HEK293 (cell line): Measurements from ENCODE around the gene TNNI3K.

Experiments
- CTCF ChIA-PET: fragments of 350-600 bp; formaldehyde crosslinking; extraction: SDS; loops from one replicate; lab custom pipeline; 2021; ENCODE audit warnings: antibody characterized with exemption; lab: Yijun Ruan, JAX
- POLR2A ChIA-PET: fragments of 300-600 bp; formaldehyde crosslinking; extraction: SDS; loops from one replicate; lab custom pipeline; 2020; ENCODE audit warnings: antibody characterized with exemption, inconsistent platforms; lab: Yijun Ruan, JAX
- H3K27ac ChIP-seq: fragments of 200-500 bp; sonication (Bioruptor generic); 2 replicates; pipeline ENCODE4 v1.5.1; 2014; ENCODE audit warnings: low read depth, low read length, control low read depth, inconsistent platforms; ENCODE audit errors: extremely low read depth
- H3K36me3 ChIP-seq, 2 experiments: fragments of 200-500 bp in 1 of 2; sonication (Bioruptor generic) in 1 of 2; 1 replicate in 1 of 2; 2 replicates in 1 of 2; pipeline ENCODE4 v1.5.1; 2014 to 2017; ENCODE audit warnings: inconsistent platforms in 2 of 2, low read length in 2 of 2; ENCODE audit not compliant: control insufficient read depth in 2 of 2, insufficient read depth in 1 of 2
- H3K4me1 ChIP-seq: fragments of 200-500 bp; sonication (Bioruptor generic); 2 replicates; pipeline ENCODE4 v1.5.1; 2014; ENCODE audit warnings: mild to moderate bottlenecking, low read length, inconsistent platforms; ENCODE audit not compliant: control insufficient read depth, insufficient read depth
- H3K4me3 ChIP-seq: 2 replicates; pipeline ENCODE4 v1.5.1; 2011; ENCODE audit warnings: low read depth, mild to moderate bottlenecking, control low read depth, low read length, moderate library complexity
- H3K9me3 ChIP-seq: fragments of 200-500 bp; sonication (Bioruptor generic); 2 replicates; pipeline ENCODE4 v1.5.1; 2014; ENCODE audit warnings: low read depth, low read length, inconsistent platforms; ENCODE audit not compliant: control insufficient read depth, insufficient read depth
- HOXA7 ChIP-seq: sonication (generic); formaldehyde crosslinking; IDR thresholded peaks from 2 replicates; pipeline ENCODE4 v1.8.1; 2022; ENCODE audit warnings: missing genetic modification reagents, borderline replicate concordance
- SCRT1 ChIP-seq: fragments of 450-650 bp; formaldehyde crosslinking; IDR thresholded peaks from 2 replicates; pipeline ENCODE4 v1.5.1; 2016; ENCODE audit warnings: missing biosample characterization, missing genetic modification characterization, borderline replicate concordance
- TRIM28 ChIP-seq: IDR thresholded peaks from 2 replicates; pipeline ENCODE4 v1.6.1; 2011; ENCODE audit warnings: low read length, control low read depth, borderline replicate concordance
- ZBTB48 ChIP-seq: fragments of 450-650 bp; formaldehyde crosslinking; IDR thresholded peaks from 2 replicates; pipeline ENCODE4 v1.5.1; 2016; ENCODE audit warnings: missing biosample characterization, missing genetic modification characterization
- ZBTB8A ChIP-seq: fragments of 450-650 bp; formaldehyde crosslinking; IDR thresholded peaks from 2 replicates; pipeline ENCODE4 v1.5.1; 2016; ENCODE audit warnings: missing biosample characterization, missing genetic modification characterization
- ZFHX2 ChIP-seq: fragments of 450-650 bp; formaldehyde crosslinking; conservative IDR thresholded peaks from 2 replicates; pipeline ENCODE4 v1.5.1; 2016; ENCODE audit warnings: missing biosample characterization, missing genetic modification characterization
- ZNF433 ChIP-seq: fragments of 450-650 bp; formaldehyde crosslinking; IDR thresholded peaks from 2 replicates; pipeline ENCODE4 v1.5.1; 2016; ENCODE audit warnings: missing biosample characterization, missing genetic modification characterization, low read depth
- ZNF510 ChIP-seq: fragments of 450-650 bp; formaldehyde crosslinking; IDR thresholded peaks from 2 replicates; pipeline ENCODE4 v1.5.1; 2018; ENCODE audit warnings: mild to moderate bottlenecking, missing genetic modification characterization, missing biosample characterization; ENCODE audit not compliant: insufficient replicate concordance
- ZNF571 ChIP-seq: fragments of 450-650 bp; formaldehyde crosslinking; IDR thresholded peaks from 2 replicates; pipeline ENCODE4 v1.5.0; 2017; ENCODE audit warnings: missing biosample characterization, missing genetic modification characterization
- ZNF785 ChIP-seq: fragments of 450-650 bp; formaldehyde crosslinking; IDR thresholded peaks from 2 replicates; pipeline ENCODE4 v1.5.1; 2016; ENCODE audit warnings: missing biosample characterization, missing genetic modification characterization
- ZNF843 ChIP-seq: fragments of 450-650 bp; formaldehyde crosslinking; IDR thresholded peaks from 2 replicates; pipeline ENCODE4 v1.5.1; 2016; ENCODE audit warnings: missing biosample characterization, missing genetic modification characterization
- TF ChIP-seq, protein P1 (sequence below): fragments of 450-650 bp; formaldehyde crosslinking; IDR thresholded peaks from 2 replicates; pipeline ENCODE4 v1.5.1; 2016; ENCODE audit warnings: missing biosample characterization, missing genetic modification characterization, borderline replicate concordance
- TF ChIP-seq, protein P2 (sequence below): fragments of 450-650 bp; formaldehyde crosslinking; IDR thresholded peaks from 2 replicates; pipeline ENCODE4 v1.5.1; 2017; ENCODE audit warnings: missing biosample characterization, missing genetic modification characterization
- TF ChIP-seq, protein P3 (sequence below): fragments of 450-650 bp; formaldehyde crosslinking; IDR thresholded peaks from 2 replicates; pipeline ENCODE4 v1.5.1; 2016; ENCODE audit warnings: missing biosample characterization, missing genetic modification characterization, low read depth
- TF ChIP-seq, protein P4 (sequence below): fragments of 450-650 bp; formaldehyde crosslinking; IDR thresholded peaks from 2 replicates; pipeline ENCODE4 v1.5.1; 2016; ENCODE audit warnings: missing biosample characterization, missing genetic modification characterization, low read depth
- TF ChIP-seq, protein P5 (sequence below): fragments of 450-650 bp; formaldehyde crosslinking; IDR thresholded peaks from 2 replicates; pipeline ENCODE4 v1.5.1; 2016; ENCODE audit warnings: missing biosample characterization, missing genetic modification characterization
- TF ChIP-seq, protein P6 (sequence below): fragments of 450-650 bp; formaldehyde crosslinking; IDR thresholded peaks from 2 replicates; pipeline ENCODE4 v1.5.1; 2017; ENCODE audit warnings: missing biosample characterization, missing genetic modification characterization
- TF ChIP-seq, protein P7 (sequence below): fragments of 450-650 bp; formaldehyde crosslinking; IDR thresholded peaks from 2 replicates; pipeline ENCODE4 v1.5.1; 2016; ENCODE audit warnings: missing biosample characterization, missing genetic modification characterization

The TNNI3K gene

DNA sequence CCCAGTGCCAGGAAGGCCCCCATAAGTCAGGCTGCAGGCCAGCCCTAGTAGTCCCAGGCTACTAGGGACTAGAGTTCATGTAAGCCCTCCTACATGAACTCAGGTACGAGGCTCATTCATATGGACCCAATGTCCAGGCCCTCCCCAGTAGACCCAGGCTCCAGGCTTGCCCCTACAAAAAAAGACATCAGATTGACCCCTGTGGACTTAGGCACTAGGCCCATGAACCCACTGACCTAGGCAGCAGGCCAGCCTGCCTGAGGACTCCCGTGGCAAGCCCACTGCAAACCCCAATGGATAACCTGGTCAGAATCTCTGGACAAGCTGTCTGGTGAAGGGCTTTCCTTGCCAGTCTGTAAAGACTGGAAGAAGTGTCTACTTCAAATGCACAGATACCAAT is 51.2 kb downstream of the TNNI3K start (continued):
- TF ChIP-seq ZNF571 (tag by site-specific recombination), result no peak
- TF ChIP-seq SCRT1 (tag by site-specific recombination), result no peak
- no peak for TF ChIP-seq TRIM28
- no peak for TF ChIP-seq ZNF843 (tag by site-specific recombination)
- no peak for TF ChIP-seq ZNF510
- TF ChIP-seq ZNF785 (tag by site-specific recombination), result no peak
- TF ChIP-seq HOXA7 (CRISPR knock-in tag), result no peak
- TF ChIP-seq, protein P1, sequence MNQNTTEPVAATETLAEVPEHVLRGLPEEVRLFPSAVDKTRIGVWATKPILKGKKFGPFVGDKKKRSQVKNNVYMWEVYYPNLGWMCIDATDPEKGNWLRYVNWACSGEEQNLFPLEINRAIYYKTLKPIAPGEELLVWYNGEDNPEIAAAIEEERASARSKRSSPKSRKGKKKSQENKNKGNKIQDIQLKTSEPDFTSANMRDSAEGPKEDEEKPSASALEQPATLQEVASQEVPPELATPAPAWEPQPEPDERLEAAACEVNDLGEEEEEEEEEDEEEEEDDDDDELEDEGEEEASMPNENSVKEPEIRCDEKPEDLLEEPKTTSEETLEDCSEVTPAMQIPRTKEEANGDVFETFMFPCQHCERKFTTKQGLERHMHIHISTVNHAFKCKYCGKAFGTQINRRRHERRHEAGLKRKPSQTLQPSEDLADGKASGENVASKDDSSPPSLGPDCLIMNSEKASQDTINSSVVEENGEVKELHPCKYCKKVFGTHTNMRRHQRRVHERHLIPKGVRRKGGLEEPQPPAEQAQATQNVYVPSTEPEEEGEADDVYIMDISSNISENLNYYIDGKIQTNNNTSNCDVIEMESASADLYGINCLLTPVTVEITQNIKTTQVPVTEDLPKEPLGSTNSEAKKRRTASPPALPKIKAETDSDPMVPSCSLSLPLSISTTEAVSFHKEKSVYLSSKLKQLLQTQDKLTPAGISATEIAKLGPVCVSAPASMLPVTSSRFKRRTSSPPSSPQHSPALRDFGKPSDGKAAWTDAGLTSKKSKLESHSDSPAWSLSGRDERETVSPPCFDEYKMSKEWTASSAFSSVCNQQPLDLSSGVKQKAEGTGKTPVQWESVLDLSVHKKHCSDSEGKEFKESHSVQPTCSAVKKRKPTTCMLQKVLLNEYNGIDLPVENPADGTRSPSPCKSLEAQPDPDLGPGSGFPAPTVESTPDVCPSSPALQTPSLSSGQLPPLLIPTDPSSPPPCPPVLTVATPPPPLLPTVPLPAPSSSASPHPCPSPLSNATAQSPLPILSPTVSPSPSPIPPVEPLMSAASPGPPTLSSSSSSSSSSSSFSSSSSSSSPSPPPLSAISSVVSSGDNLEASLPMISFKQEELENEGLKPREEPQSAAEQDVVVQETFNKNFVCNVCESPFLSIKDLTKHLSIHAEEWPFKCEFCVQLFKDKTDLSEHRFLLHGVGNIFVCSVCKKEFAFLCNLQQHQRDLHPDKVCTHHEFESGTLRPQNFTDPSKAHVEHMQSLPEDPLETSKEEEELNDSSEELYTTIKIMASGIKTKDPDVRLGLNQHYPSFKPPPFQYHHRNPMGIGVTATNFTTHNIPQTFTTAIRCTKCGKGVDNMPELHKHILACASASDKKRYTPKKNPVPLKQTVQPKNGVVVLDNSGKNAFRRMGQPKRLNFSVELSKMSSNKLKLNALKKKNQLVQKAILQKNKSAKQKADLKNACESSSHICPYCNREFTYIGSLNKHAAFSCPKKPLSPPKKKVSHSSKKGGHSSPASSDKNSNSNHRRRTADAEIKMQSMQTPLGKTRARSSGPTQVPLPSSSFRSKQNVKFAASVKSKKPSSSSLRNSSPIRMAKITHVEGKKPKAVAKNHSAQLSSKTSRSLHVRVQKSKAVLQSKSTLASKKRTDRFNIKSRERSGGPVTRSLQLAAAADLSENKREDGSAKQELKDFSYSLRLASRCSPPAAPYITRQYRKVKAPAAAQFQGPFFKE (tag by site-specific recombination), result no peak
- TF ChIP-seq ZBTB8A (tag by site-specific recombination), result no peak

DNA sequence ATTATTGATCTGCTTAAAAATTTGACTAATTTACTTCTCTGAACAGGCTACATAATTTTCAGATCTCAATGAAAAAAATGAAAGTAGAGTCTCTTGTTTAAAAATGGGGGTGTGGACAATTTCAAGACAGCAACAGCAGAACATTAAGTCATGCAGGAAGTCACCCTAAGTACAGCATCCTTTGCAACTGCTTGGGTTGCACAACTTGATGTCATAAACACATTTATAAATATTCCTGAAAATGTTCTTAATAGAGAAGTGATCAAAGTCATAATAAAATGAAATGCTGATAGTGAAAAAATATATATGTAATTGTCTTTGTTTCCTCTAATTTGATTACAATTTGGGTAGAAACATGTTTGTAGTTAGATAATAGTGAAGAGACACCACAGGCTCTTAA is 79.3 kb downstream of the TNNI3K start:
- no peak overlapping the region for H3K27ac ChIP-seq
- no peaks in the 10 kb centered on the region for H3K4me1 ChIP-seq
- ChIA-PET CTCF (no interaction called here), POLR2A (no interaction called here)
- H3K4me3 ChIP-seq, result no peak overlapping the region
- H3K9me3 ChIP-seq, result no peaks in the 10 kb centered on the region
- H3K36me3 ChIP-seq, result no peaks in the 10 kb centered on the region
- TF ChIP-seq, protein P2, sequence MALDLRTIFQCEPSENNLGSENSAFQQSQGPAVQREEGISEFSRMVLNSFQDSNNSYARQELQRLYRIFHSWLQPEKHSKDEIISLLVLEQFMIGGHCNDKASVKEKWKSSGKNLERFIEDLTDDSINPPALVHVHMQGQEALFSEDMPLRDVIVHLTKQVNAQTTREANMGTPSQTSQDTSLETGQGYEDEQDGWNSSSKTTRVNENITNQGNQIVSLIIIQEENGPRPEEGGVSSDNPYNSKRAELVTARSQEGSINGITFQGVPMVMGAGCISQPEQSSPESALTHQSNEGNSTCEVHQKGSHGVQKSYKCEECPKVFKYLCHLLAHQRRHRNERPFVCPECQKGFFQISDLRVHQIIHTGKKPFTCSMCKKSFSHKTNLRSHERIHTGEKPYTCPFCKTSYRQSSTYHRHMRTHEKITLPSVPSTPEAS, result no peak
- TF ChIP-seq, protein P3, sequence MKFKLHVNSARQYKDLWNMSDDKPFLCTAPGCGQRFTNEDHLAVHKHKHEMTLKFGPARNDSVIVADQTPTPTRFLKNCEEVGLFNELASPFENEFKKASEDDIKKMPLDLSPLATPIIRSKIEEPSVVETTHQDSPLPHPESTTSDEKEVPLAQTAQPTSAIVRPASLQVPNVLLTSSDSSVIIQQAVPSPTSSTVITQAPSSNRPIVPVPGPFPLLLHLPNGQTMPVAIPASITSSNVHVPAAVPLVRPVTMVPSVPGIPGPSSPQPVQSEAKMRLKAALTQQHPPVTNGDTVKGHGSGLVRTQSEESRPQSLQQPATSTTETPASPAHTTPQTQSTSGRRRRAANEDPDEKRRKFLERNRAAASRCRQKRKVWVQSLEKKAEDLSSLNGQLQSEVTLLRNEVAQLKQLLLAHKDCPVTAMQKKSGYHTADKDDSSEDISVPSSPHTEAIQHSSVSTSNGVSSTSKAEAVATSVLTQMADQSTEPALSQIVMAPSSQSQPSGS (tag by site-specific recombination), result no peak
- TF ChIP-seq ZBTB48 (no peak), ZNF433 (tag by site-specific recombination) (no peak), ZFHX2 (tag by site-specific recombination) (no peak)
- TF ChIP-seq, protein P4, sequence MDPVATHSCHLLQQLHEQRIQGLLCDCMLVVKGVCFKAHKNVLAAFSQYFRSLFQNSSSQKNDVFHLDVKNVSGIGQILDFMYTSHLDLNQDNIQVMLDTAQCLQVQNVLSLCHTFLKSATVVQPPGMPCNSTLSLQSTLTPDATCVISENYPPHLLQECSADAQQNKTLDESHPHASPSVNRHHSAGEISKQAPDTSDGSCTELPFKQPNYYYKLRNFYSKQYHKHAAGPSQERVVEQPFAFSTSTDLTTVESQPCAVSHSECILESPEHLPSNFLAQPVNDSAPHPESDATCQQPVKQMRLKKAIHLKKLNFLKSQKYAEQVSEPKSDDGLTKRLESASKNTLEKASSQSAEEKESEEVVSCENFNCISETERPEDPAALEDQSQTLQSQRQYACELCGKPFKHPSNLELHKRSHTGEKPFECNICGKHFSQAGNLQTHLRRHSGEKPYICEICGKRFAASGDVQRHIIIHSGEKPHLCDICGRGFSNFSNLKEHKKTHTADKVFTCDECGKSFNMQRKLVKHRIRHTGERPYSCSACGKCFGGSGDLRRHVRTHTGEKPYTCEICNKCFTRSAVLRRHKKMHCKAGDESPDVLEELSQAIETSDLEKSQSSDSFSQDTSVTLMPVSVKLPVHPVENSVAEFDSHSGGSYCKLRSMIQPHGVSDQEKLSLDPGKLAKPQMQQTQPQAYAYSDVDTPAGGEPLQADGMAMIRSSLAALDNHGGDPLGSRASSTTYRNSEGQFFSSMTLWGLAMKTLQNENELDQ (tag by site-specific recombination), result no peak
- TF ChIP-seq, protein P5, sequence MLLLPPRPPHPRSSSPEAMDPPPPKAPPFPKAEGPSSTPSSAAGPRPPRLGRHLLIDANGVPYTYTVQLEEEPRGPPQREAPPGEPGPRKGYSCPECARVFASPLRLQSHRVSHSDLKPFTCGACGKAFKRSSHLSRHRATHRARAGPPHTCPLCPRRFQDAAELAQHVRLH (tag by site-specific recombination), result no peak
- TF ChIP-seq, protein P6, sequence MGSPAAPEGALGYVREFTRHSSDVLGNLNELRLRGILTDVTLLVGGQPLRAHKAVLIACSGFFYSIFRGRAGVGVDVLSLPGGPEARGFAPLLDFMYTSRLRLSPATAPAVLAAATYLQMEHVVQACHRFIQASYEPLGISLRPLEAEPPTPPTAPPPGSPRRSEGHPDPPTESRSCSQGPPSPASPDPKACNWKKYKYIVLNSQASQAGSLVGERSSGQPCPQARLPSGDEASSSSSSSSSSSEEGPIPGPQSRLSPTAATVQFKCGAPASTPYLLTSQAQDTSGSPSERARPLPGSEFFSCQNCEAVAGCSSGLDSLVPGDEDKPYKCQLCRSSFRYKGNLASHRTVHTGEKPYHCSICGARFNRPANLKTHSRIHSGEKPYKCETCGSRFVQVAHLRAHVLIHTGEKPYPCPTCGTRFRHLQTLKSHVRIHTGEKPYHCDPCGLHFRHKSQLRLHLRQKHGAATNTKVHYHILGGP (tag by site-specific recombination), result no peak
- TF ChIP-seq, protein P7, sequence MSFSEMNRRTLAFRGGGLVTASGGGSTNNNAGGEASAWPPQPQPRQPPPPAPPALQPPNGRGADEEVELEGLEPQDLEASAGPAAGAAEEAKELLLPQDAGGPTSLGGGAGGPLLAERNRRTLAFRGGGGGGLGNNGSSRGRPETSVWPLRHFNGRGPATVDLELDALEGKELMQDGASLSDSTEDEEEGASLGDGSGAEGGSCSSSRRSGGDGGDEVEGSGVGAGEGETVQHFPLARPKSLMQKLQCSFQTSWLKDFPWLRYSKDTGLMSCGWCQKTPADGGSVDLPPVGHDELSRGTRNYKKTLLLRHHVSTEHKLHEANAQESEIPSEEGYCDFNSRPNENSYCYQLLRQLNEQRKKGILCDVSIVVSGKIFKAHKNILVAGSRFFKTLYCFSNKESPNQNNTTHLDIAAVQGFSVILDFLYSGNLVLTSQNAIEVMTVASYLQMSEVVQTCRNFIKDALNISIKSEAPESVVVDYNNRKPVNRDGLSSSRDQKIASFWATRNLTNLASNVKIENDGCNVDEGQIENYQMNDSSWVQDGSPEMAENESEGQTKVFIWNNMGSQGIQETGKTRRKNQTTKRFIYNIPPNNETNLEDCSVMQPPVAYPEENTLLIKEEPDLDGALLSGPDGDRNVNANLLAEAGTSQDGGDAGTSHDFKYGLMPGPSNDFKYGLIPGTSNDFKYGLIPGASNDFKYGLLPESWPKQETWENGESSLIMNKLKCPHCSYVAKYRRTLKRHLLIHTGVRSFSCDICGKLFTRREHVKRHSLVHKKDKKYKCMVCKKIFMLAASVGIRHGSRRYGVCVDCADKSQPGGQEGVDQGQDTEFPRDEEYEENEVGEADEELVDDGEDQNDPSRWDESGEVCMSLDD, result no peak
